GM12878 (cell line): ENCODE measurements around the gene ENDOG. TPM values are rescaled to one million over a fixed set of nuclear protein-coding genes. Genes with fewer than 3 reads are reported as not detected.
A peak's percentile ranks its signal among the peaks of the same experiment; 100 is the strongest.

Source experiments
- BCL3 ChIP-seq: IDR thresholded peaks from 2 replicates; pipeline ENCODE4 v1.6.1; 2011; ENCODE audit warnings: borderline replicate concordance, low read depth, mild to moderate bottlenecking, moderate library complexity, low read length; ENCODE audit not compliant: insufficient read depth, poor library complexity, severe bottlenecking
- BHLHE40 ChIP-seq, 2 experiments: fragments of 450-650 bp in 1 of 2; IDR thresholded peaks; 2 replicates each; pipeline ENCODE4 v1.6.1; 2011 to 2017; ENCODE audit warnings: low read depth in 2 of 2, borderline replicate concordance in 1 of 2, improper control_type of control experiment in 1 of 2, low read length in 1 of 2, mild to moderate bottlenecking in 1 of 2
- CBX3 ChIP-seq: fragments of 200-600 bp; sonication (generic); IDR thresholded peaks from 2 replicates; pipeline ENCODE4 v1.6.1; 2016; ENCODE audit warnings: low read depth, borderline replicate concordance
- CBX5 ChIP-seq: sonication (generic); IDR thresholded peaks from 2 replicates; pipeline ENCODE4 v1.6.1; 2016; ENCODE audit warnings: low read depth, moderate library complexity, mild to moderate bottlenecking, inconsistent platforms
- CTCF ChIP-seq, 3 experiments: IDR thresholded peaks in 2 of 3; conservative IDR thresholded peaks in 1 of 3; 2 replicates each; pipeline ENCODE4 v1.5.1; 2011; ENCODE audit warnings: low read depth in 3 of 3, low read length in 3 of 3, mild to moderate bottlenecking in 3 of 3, control low read depth in 2 of 3, moderate library complexity in 2 of 3, inconsistent platforms in 1 of 3, mixed read lengths in 1 of 3; ENCODE audit not compliant: control insufficient read depth in 2 of 3, insufficient read depth in 1 of 3; ENCODE audit errors: extremely low read depth in 1 of 3
- E2F4 ChIP-seq: IDR thresholded peaks from 2 replicates; pipeline ENCODE4 v1.6.1; 2012; ENCODE audit warnings: low read depth, low read length, improper control_type of control experiment
- E2F8 ChIP-seq: fragments of 450-650 bp; IDR thresholded peaks from 2 replicates; pipeline ENCODE4 v1.6.1; 2018; ENCODE audit warnings: mild to moderate bottlenecking, low read depth, moderate library complexity; ENCODE audit not compliant: partially characterized antibody
- EZH2 ChIP-seq: IDR thresholded peaks from 2 replicates; pipeline ENCODE4 v1.6.1; 2012; ENCODE audit warnings: low read depth, mild to moderate bottlenecking, control low read depth, inconsistent platforms, low read length, borderline replicate concordance; ENCODE audit not compliant: control insufficient read depth
- KLF5 ChIP-seq: fragments of 450-650 bp; IDR thresholded peaks from 2 replicates; pipeline ENCODE4 v1.6.1; 2014; ENCODE audit warnings: mild to moderate bottlenecking; ENCODE audit not compliant: partially characterized antibody
- MAX ChIP-seq: IDR thresholded peaks from 2 replicates; pipeline ENCODE4 v1.6.1; 2012; ENCODE audit warnings: low read depth, low read length, improper control_type of control experiment
- MEF2B ChIP-seq: fragments of 450-650 bp; IDR thresholded peaks from 2 replicates; pipeline ENCODE4 v1.6.1; 2018; ENCODE audit warnings: mild to moderate bottlenecking, moderate library complexity; ENCODE audit not compliant: partially characterized antibody, poor library complexity, severe bottlenecking
- NFIC ChIP-seq: IDR thresholded peaks from 2 replicates; pipeline ENCODE4 v1.6.1; 2012; ENCODE audit warnings: low read depth, mild to moderate bottlenecking, inconsistent platforms, low read length, moderate library complexity
- NFXL1 ChIP-seq: fragments of 450-650 bp; IDR thresholded peaks from 2 replicates; pipeline ENCODE4 v1.6.1; 2017; ENCODE audit warnings: antibody characterized with exemption, mild to moderate bottlenecking, borderline replicate concordance
- PML ChIP-seq: IDR thresholded peaks from 2 replicates; pipeline ENCODE4 v1.6.1; 2012; ENCODE audit warnings: low read length, inconsistent platforms
- RBBP5 ChIP-seq: fragments of 200-600 bp; sonication (generic); conservative IDR thresholded peaks from 2 replicates; pipeline ENCODE4 v1.6.1; 2016
- RELA ChIP-seq: fragments of 450-650 bp; IDR thresholded peaks from 2 replicates; pipeline ENCODE4 v1.8.0; 2014; ENCODE audit warnings: borderline replicate concordance; ENCODE audit not compliant: partially characterized antibody
- SUZ12 ChIP-seq: fragments of 200-600 bp; sonication (generic); IDR thresholded peaks from one replicate; pipeline ENCODE4 v1.6.1; 2018; ENCODE audit warnings: antibody characterized with exemption, mild to moderate bottlenecking; ENCODE audit not compliant: unreplicated experiment
- TCF12 ChIP-seq: IDR thresholded peaks from 2 replicates; pipeline ENCODE4 v1.6.1; 2011; ENCODE audit warnings: low read depth, mild to moderate bottlenecking, low read length
- USF2 ChIP-seq: IDR thresholded peaks from 2 replicates; pipeline ENCODE4 v1.6.1; 2011; ENCODE audit warnings: low read depth, low read length, improper control_type of control experiment, borderline replicate concordance
- ZNF274 ChIP-seq: IDR thresholded peaks from one replicate; pipeline ENCODE4 v1.8.0; 2011; ENCODE audit not compliant: insufficient read length, insufficient read depth
- polyA plus RNA-seq, 11 experiments: library from polyadenylated mRNA; depleted of rRNA in 4 of 11; unstranded in 6 of 11; stranded (reverse) in 5 of 11; fragments of >200 nt; fragmentation: Nextera tagmentation in 4 of 11; fragmentation: Illumina TruSeq in 1 of 11; extraction: Ambion mirVana in 4 of 11; extraction: Trizol in 1 of 11; gene quantifications; 1 replicate in 1 of 11; 2 replicates in 10 of 11; pipeline versions ENCODE4 v1.2.1 to v1.2.3, GENCODE V29; 2011 to 2016; ENCODE audit warnings: inconsistent platforms in 2 of 11, missing spikeins in 2 of 11, low read depth in 1 of 11
- total RNA-seq, 4 experiments: library from RNA; depleted of rRNA in 3 of 4; stranded (reverse); fragments of >200 nt in 3 of 4; fragmentation: Illumina TruSeq in 1 of 4; extraction: Trizol in 1 of 4; gene quantifications; 2 replicates each; pipeline versions ENCODE4 v1.2.1 to v1.2.3, GENCODE V29; 2013 to 2021

The ENDOG gene
- total and polyA plus RNA-seq, 10 of the 15 experiments (the other 5 are each of a cell fraction or from before 2014, with no cell fraction given), result 0.84 to 29.2 (median 9.0) TPM

GRCh38 chr9:128818839-128819715, 777 bp downstream of the ENDOG start (continued):
- TF ChIP-seq SUZ12 (no peak), MAX (no peak), KLF5 (no peak), BHLHE40 (IDR thresholded peaks at IDR 0.05; ENCODE audit: borderline replicate concordance in 1 of 2, low read depth in 2 of 2, low read length in 1 of 2) (peak in 1 of 2 experiments; percentile 58; a peak in 2 of 4 replicates), EZH2 (no peak), MEF2B (no peak), BCL3 (no peak), PML (no peak), CTCF (IDR thresholded peaks at IDR 0.05 in 2 of 3, conservative IDR thresholded peaks at IDR 0.05 in 1 of 3; ENCODE audit: control insufficient read depth in 2 of 3, extremely low read depth in 1 of 3, insufficient read depth in 1 of 3, low read depth in 3 of 3, low read length in 3 of 3) (peak in 1 of 3 experiments; percentile 9; a peak in 1 of 6 replicates), ZNF274 (no peak), TCF12 (no peak), USF2 (no peak), CBX3 (no peak), CBX5 (no peak), RELA (no peak), RBBP5 (no peak), E2F4 (no peak), E2F8 (no peak), NFIC (no peak), NFXL1 (no peak)
